GM12864 (cell line): ENCODE data around the gene TRIM33.

Source experiments
- DNase-seq: peaks from one replicate; pipeline ENCODE4 v3.0.0-alpha.2; 2011; ENCODE audit warnings: low read depth
- H3K4me3 ChIP-seq: 2 replicates; pipeline ENCODE4 v1.5.1; 2011; ENCODE audit warnings: mild to moderate bottlenecking, low read depth, low read length, control low read depth
- CTCF ChIP-seq: IDR thresholded peaks from 2 replicates; pipeline ENCODE4 v1.5.1; 2011; ENCODE audit warnings: low read depth, mild to moderate bottlenecking, moderate library complexity, low read length, control low read depth, inconsistent platforms; ENCODE audit errors: missing control alignments

TRIM33 gene

DNA sequence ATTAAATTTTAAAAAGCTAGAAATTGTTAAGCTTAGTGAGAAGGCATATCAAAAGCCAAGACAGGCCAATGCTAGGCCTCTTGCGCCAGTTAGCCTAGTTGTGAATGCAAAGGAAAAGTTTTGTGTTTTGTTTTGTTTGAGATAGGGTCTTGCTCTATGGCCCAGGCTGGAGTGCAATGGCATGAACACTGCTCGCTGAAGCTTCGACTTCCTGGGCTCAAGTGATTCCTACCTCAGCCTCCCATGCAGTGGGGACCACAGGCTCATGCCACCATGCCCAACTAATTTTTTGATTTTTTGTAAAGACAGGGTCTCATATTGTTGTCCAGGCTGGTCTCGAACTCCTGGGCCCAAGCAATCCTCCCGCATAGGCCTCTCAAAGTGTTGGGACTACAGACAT lies 40.3 kb downstream of the TRIM33 start:
- no peak for TF ChIP-seq CTCF

DNA sequence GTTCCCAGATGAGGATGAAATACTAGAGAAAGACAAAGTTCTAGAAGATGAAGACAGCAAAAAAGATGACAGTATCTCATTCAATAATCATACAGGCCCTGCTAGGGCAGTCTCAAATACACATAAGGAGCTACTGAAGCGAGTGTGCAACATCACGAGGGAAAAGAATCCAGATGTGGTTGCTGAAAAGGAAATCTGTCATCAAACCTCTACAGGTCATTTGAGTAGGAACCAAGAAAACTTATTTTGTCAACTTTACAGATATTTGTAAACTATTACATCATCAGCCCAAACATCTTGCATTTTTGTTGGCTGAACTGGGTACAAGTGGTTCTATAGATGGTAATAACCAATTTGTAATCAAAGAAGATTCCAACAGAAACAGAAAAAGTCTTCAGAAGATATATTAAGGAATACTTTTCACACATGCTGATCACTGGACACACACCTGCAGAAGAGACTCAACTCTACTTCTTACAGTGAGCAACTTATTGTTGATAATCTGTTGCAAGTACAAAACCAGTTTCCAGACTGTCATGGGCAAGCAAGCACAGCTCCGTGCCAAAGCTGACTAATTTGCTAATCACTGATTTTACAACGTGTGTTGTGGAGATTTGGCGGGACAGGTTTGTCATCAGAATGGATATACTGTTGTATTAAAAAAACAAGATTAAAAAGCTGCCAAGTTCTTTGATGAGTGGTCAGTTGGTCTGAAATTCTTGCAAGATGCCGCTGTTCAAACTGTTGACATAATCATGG lies 42.1 kb downstream of the TRIM33 start:
- TF ChIP-seq CTCF: no peak
- no peak for DNase-seq
- no peak overlapping the region for H3K4me3 ChIP-seq

More for the DNA sequence above, 40.3 kb downstream of the TRIM33 start:
- DNase-seq: no peak
- no peak overlapping the region for H3K4me3 ChIP-seq

DNA sequence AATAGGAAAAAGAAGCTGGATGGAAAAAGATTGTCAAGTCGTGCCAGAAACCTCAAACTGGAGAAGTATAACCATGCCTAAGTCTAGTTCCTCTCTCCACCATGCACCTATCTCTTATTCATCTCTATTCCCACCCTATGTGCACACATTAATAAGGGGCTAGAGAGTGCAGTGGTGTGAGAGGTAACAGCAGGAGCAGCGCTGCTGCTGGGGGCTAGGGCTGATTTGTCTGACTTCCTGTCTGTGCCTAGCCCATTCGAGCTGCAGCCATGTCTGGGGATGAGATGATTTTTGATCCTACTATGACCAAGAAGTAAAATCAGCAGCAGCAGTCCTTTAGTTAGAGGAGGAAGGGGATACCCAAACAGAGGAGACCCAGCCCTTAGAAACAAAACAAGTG lies 43.0 kb downstream of the TRIM33 start:
- no peak overlapping the region for H3K4me3 ChIP-seq
- no peak for DNase-seq
- TF ChIP-seq CTCF: no peak

- DNase-seq: no peak
- TF ChIP-seq CTCF: no peak
- H3K4me3 ChIP-seq: no peak overlapping the region
Observed at GRCh38 chr1:114467491-114467890, 43.5 kb downstream of the TRIM33 start.

DNA sequence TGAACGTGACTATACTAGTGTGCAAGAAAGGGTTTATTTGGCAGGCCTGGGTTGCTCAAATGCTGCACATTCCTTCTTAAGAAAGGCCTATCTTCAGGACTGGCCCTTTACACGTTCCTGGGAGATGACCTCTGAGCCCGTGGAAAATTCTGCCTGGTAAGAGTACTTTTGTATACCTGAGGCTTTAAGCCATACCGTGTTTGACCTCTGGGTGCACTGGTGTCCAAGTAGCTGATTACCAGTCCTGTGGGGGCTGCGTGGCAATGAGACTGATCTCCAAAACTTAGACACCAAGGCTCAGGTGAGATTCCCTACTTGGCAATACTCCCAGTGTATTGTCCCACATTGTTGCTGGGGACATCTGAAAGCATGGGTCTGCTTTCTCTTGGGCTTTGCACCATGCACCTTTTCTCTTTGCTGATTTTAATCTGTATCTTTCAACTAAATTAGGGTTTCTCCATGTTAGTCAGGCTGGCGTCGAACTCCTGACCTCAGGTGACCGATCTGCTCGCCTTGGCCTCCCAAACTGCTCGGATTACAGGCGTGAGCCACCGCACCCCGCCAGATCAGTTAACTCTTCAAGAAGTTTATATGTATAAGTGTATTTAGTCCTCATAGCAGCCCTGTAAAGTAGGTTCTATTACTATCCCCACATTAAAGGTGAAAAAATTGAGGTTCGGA lies 44.5 kb downstream of the TRIM33 start:
- DNase-seq: no peak
- no peak for TF ChIP-seq CTCF
- H3K4me3 ChIP-seq: no peak overlapping the region

GRCh38 chr1:114462963-114463362 lies 48.0 kb downstream of the TRIM33 start:
- DNase-seq: no peak
- TF ChIP-seq CTCF: no peak
- no peak overlapping the region for H3K4me3 ChIP-seq
